Upper lobe of right lung (tissue), 1 donor: Measurements from ENCODE around the gene USB1. TPM values are rescaled to one million over a fixed set of nuclear protein-coding genes. Genes with fewer than 3 reads are reported as not detected.
A peak's percentile ranks its signal among the peaks of the same experiment; 100 is the strongest.

Experiments used
- ATAC-seq: fragments of 200-7000 bp; cut with Tn5 transposase; one replicate; pipeline ENCODE4 v1.9.1; 2020; ENCODE audit warnings: mild to moderate bottlenecking, moderate library complexity
- DNase-seq: peaks from one replicate; pipeline ENCODE4 v3.0.0-alpha.2; 2020
- H3K27ac ChIP-seq: fragments of 200-600 bp; one replicate; pipeline ENCODE4 v1.8.0; 2022
- H3K27me3 ChIP-seq: fragments of 200-600 bp; one replicate; pipeline ENCODE4 v1.8.0; 2022; ENCODE audit warnings: mild to moderate bottlenecking
- H3K36me3 ChIP-seq: fragments of 200-600 bp; one replicate; pipeline ENCODE4 v1.8.0; 2022
- H3K4me1 ChIP-seq: fragments of 200-600 bp; one replicate; pipeline ENCODE4 v1.8.0; 2022
- H3K4me3 ChIP-seq: fragments of 200-600 bp; one replicate; pipeline ENCODE4 v1.8.0; 2022; ENCODE audit warnings: mild to moderate bottlenecking
- H3K9me3 ChIP-seq: fragments of 200-600 bp; one replicate; pipeline ENCODE4 v1.8.0; 2022
- CTCF ChIP-seq: fragments of 200-600 bp; IDR thresholded peaks from one replicate; pipeline ENCODE4 v1.8.0; 2022; ENCODE audit warnings: antibody characterized with exemption
- intact Hi-C: fragments of 100-400 bp; cut with DNase I; formaldehyde crosslinking; loops from one replicate; pipeline ENCODE4 v1.11.0; 2022
- total RNA-seq: library from RNA; stranded (reverse); fragmentation: NEBNext Ultra II Directional; extraction: Animal tissue kit (Norgen Biotek cat#: 25700); gene quantifications from one replicate; pipeline ENCODE4 v1.2.1, GENCODE V29; 2021
- donor health status: DM: no; HTN: yes; CAD: no; lungs with severe emphysema.

USB1 gene
- total RNA-seq, 1 donor from 2014 or later: 37.4 TPM

GRCh38 chr16:57956924-57957672, 44.1 kb upstream of the USB1 start:
- peak overlapping the region; percentile 17 for H3K27ac ChIP-seq
- peak; percentile 56 for DNase-seq
- H3K9me3 ChIP-seq: no peaks in the 10 kb centered on the region
- H3K36me3 ChIP-seq: no peaks in the 10 kb centered on the region
- H3K4me3 ChIP-seq: no peak overlapping the region
- no peaks in the 10 kb centered on the region for H3K27me3 ChIP-seq
- TF ChIP-seq CTCF: no peak
- intact Hi-C loops: no loop called here
- H3K4me1 ChIP-seq: peaks cover 4% of the 10 kb centered on the region
- no peak for ATAC-seq

DNA sequence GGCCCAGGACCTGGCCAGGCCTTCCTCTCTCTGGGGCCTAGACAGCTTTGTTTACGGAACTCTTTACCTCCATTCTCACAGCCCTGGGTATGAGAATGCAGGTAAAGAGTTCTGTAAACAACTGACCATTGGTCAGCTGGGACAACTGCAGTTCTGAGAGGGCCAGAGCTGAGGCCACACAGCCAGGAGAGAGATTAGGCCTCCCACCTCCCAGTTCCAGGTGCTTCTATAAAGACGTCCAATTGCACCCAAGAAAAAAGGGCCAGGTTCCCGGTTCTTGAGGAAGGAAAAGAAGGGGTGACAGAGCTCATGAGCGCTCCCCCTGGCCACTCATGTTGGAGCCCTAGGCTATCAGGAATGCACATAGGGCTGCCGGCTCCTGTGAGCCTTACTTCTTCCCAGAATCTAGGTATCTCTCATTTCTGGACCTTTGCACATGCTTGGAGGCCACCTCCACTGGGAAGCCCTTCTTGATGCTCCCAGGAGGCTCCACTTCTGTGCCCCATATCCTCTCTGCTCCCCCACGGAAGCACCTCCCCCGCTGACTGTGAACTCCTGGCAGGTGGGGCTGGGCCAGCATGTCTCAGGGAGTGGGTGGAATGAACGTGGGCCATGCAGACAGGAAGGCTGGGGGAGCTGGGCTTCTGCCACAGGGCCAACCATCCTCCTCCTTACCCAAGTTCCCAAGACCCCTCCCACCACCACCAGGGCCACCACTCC, 43.4 kb upstream of the USB1 start:
- ATAC-seq (peak; percentile 37), DNase-seq (peak; percentile 62)
- Histone ChIP-seq H3K27ac (peak overlapping the region; percentile 17), H3K4me3 (no peak overlapping the region), H3K27me3 (no peaks in the 10 kb centered on the region), H3K36me3 (no peaks in the 10 kb centered on the region), H3K4me1 (peaks cover under 1% of the 10 kb centered on the region), H3K9me3 (no peaks in the 10 kb centered on the region)
- TF ChIP-seq CTCF: no peak
- intact Hi-C loops: no loop called here

DNA sequence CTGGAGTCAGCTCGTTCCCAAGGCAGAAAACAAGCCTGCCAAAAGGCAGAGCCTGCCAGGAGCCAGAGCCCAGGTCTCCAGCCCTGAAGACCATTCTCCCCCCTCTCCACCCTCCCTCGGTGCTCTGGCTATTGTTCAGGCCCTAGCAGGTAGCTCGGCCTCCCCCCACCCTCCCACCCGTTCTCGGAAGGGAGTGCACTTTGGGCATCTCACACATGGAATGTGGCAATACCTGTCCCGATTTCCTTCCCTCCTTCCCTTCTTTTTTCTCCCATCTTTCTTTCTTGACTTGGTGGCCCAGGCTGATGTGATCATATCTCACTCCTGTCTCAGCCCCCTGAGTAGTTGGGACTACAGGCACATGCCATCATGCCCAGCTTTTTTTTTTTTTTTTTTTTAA, 42.7 kb upstream of the USB1 start:
- Histone ChIP-seq H3K27ac (no peak overlapping the region), H3K27me3 (no peaks in the 10 kb centered on the region), H3K9me3 (no peaks in the 10 kb centered on the region), H3K4me3 (no peak overlapping the region), H3K36me3 (no peaks in the 10 kb centered on the region), H3K4me1 (no peaks in the 10 kb centered on the region)
- no peak for DNase-seq
- no peak for TF ChIP-seq CTCF
- ATAC-seq: no peak
- intact Hi-C loops: no loop called here

DNA sequence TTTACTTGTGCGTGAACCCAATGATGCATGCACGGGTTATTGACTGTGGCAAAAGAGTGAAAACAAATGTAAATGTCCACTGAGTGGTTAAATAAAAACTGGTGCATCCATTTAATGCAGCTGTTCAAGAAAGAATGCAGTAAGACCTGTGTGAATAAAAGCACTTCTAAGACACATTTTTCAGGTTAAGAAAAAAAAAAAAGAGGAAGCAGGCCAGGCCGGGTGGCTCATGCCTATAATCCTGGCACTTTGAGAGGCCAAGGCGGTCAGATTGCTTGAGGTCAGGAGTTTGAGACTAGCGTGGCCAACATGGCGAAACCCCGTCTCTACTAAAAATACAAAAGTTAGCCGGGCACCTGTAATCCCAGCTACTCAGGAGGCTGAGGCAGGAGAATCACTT, 42.1 kb upstream of the USB1 start:
- TF ChIP-seq CTCF: no peak
- intact Hi-C loops: no loop called here
- H3K4me3 ChIP-seq: no peak overlapping the region
- H3K9me3 ChIP-seq: no peaks in the 10 kb centered on the region
- H3K27ac ChIP-seq: no peak overlapping the region
- no peaks in the 10 kb centered on the region for H3K36me3 ChIP-seq
- no peaks in the 10 kb centered on the region for H3K4me1 ChIP-seq
- DNase-seq (no peak), ATAC-seq (no peak)
- no peaks in the 10 kb centered on the region for H3K27me3 ChIP-seq

DNA sequence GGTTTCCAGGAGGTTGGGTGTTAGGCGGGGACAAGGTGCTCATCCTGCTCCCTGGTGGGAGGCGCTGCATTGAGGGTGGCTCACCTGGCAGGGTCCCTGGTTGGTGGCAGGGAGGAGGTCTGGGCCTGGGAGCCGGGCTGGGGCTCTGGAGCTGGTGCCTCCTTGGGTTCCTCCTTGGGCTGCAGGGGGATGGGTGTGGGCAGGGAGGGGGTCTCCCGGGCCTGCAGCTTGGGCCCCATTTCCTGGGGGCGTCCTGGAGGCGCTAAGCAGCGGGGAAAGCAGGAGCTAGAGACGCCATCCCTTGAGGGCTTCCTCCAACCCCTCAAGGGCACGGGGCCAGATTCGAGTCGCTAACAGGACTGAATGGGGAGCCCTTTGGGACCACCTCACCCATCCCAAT, 41.4 kb upstream of the USB1 start:
- no peak for ATAC-seq
- DNase-seq: peak; percentile 60
- Histone ChIP-seq H3K27me3 (no peaks in the 10 kb centered on the region), H3K27ac (no peak overlapping the region), H3K4me3 (no peak overlapping the region), H3K36me3 (no peaks in the 10 kb centered on the region), H3K9me3 (no peaks in the 10 kb centered on the region), H3K4me1 (no peaks in the 10 kb centered on the region)
- intact Hi-C loops: no loop called here
- TF ChIP-seq CTCF: no peak
